Measurements from ENCODE around the gene JUN. TPM values are rescaled to one million over a fixed set of nuclear protein-coding genes. Genes with fewer than 3 reads are reported as not detected.
A peak's percentile ranks its signal among the peaks of the same experiment; 100 is the strongest.

JUN gene
- total RNA-seq: 89.6 and 91.6 TPM in 2 replicates

DNA sequence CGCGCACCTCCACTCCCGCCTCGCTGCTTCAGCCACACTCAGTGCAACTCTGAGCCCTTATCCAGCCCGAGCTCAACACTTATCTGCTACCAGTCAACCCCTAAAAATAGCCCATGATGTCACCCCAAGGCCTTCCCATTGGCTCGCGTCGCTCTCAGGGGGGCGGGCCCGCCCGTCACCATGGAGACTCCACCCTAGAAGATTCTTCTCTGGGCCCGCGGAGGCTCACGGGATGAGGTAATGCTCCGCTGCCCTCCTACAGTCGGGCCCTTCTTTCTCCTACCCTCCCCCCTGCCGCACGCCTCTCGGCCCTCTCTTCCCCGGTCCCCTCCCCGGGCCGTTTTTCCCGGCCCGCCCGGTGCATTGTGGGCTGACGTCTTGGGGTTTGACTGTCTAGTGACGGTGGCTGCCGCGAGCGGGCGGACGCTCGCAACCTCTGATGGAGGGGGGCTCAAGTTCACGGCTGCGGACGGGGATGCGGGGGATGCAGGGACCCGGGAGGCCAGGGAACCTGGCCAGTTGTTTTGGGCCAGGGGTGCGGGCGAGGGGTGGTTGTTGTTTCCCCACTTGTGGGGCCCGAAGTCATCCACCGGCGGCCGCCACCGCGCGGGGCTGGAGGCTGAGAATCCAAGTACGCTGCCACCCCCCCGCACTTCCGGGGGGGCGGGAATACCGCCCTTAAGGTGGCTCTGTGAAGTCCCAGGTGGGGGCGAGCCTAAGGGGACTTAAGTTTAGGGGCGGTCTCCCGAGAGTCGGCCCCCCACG lies at the start of gene JUN:
JUN (minus strand) TSS at position 55 of the 765 bp plus-strand sequence. CDS start 977 bp downstream, outside the sequence.
- peak; percentile 96 for DNase-seq (ENCODE audit: low read depth)
- TF ChIP-seq, protein P1, sequence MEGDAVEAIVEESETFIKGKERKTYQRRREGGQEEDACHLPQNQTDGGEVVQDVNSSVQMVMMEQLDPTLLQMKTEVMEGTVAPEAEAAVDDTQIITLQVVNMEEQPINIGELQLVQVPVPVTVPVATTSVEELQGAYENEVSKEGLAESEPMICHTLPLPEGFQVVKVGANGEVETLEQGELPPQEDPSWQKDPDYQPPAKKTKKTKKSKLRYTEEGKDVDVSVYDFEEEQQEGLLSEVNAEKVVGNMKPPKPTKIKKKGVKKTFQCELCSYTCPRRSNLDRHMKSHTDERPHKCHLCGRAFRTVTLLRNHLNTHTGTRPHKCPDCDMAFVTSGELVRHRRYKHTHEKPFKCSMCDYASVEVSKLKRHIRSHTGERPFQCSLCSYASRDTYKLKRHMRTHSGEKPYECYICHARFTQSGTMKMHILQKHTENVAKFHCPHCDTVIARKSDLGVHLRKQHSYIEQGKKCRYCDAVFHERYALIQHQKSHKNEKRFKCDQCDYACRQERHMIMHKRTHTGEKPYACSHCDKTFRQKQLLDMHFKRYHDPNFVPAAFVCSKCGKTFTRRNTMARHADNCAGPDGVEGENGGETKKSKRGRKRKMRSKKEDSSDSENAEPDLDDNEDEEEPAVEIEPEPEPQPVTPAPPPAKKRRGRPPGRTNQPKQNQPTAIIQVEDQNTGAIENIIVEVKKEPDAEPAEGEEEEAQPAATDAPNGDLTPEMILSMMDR (conservative IDR thresholded peaks at IDR 0.05; ENCODE audit: low read depth, low read length): no peak
- peak within 1 kb of the TSS; percentile 95 for H3K4me3 ChIP-seq (ENCODE audit: low read depth, low read length)

DNA sequence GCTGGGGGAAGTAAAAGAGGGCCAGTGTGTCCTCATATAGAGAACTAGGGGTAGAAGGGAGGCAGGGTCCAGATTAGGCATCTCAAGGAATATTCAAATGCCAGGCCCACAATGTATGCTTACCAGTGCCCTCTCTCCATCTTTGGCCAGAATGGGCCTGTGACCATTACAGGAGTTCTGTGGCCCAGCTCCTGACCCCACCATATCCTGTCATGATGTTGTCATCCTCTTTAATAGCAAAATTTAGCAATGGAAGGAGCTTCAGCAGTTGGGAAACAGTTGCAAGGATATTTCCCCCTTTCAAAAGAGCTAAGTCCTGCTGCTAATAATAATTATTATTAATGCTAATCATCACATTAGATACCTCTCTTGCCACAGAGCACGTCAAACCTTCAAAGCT lies 49.3 kb upstream of the JUN start:
- no peak overlapping the region for H3K4me3 ChIP-seq (ENCODE audit: low read depth, low read length)
- no peak for DNase-seq (ENCODE audit: low read depth)
- TF ChIP-seq, protein P1 (conservative IDR thresholded peaks at IDR 0.05; ENCODE audit: low read depth, low read length): no peak

DNA sequence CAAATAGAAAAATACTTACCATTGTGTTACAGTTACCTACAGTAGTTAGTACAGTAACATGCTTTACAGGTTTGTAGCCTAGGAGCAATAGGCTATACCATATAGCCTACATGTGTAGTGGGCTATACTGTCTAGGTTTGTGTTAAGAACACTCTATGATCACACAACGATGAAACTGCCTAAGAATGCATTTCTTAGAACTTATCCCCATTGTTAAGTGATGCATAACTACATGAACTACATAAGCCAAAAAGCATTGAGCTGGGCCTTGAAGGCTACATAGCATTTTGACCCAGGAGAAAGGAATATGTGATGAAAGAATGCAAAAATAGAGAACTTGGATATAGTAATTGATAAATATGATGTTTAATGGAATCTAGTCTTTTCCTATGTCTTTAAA lies 46.4 kb upstream of the JUN start:
- no peak overlapping the region for H3K4me3 ChIP-seq (ENCODE audit: low read depth, low read length)
- DNase-seq (ENCODE audit: low read depth): no peak
- TF ChIP-seq, protein P1 (conservative IDR thresholded peaks at IDR 0.05; ENCODE audit: low read depth, low read length): no peak

DNA sequence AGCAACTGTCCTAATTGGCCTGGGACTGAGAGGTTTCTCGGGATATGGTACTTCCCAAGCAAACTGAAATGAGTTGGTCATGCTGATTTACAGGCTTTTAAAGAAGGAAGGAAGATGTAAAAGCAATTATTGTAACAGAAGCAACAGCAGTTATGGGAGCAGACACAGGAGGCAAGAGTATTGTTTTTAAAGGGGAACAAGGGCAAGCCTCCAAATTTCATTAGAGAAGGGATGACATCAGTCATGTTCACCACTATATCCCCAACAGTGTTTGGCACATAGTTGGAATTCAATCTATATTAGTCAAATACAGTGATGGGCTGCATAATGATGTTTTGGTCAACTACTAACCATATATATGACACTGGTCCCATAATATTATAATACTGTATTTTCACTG lies 46.0 kb upstream of the JUN start:
- no peak overlapping the region for H3K4me3 ChIP-seq (ENCODE audit: low read depth, low read length)
- no peak for DNase-seq (ENCODE audit: low read depth)
- TF ChIP-seq, protein P1 (conservative IDR thresholded peaks at IDR 0.05; ENCODE audit: low read depth, low read length): no peak

DNA sequence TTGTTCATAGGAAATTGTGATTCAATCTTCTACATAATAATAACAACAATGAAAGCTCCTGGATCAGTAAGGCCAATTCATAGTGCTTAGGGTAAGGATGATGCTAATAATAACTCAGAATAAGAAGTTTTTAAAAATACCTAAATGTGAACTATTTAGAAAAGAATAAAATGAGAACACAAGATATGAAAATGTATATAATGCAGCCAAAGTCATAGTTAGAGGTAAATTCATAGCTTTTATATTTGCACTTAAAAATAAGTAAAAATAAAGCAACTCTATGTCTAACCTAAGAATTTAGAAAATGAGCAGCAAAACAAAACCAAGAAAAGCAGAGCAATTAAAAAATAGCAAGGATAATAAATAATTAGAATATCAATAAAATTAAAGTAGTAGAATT lies 43.5 kb upstream of the JUN start:
- H3K4me3 ChIP-seq (ENCODE audit: low read depth, low read length): no peak overlapping the region
- TF ChIP-seq, protein P1 (conservative IDR thresholded peaks at IDR 0.05; ENCODE audit: low read depth, low read length): no peak
- DNase-seq (ENCODE audit: low read depth): no peak

DNA sequence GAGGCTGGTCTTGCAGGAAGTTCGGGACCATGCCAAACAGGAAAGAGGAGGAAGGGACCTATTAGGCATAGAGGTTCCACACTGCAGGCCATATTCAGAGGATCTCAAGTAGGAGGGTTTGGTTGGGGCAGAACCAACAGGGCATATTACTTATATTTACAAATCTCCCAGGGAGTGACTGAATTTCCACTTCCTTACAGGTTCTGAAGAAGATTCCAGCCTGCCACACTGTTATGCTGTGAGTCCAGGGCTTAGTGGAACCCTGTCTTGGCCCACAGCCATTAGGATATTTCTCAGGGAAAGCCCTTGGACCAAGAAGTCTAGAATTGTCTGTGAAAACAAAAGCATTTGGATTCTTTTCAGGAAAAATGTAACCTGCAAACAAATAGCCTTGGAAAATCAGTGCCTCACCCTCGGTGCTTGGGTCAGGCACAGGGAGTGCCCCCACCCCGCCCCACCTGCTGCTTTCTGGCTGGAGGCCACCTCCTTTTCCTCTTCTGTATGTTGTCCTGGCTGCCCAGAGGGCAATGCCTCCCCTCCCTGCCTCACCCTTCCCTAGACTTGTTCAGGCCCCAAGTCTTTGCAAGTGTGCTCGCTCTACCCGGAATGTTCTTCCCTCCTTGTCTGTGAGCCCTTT lies 41.0 kb upstream of the JUN start:
- DNase-seq (ENCODE audit: low read depth): no peak
- TF ChIP-seq, protein P1 (conservative IDR thresholded peaks at IDR 0.05; ENCODE audit: low read depth, low read length): no peak

More for the DNA sequence above, 41.0 kb upstream of the JUN start:
- no peak overlapping the region for H3K4me3 ChIP-seq (ENCODE audit: low read depth, low read length)

Data from epithelial cell of proximal tubule (primary cell).